Calu3 (cell line): ENCODE data around the gene GPR156. TPM values are rescaled to one million over a fixed set of nuclear protein-coding genes. Genes with fewer than 3 reads are reported as not detected.

Experiments used
- BruUV-seq: library from RNA; stranded (reverse); fragments of 400-500 nt; replicated peaks from 2 replicates; lab custom pipeline; 2021; lab: Mats Ljungman, UMichigan
- CTCF ChIA-PET: fragments of 300-600 bp; sonication (Branson Sonifier 250); formaldehyde crosslinking; loops from one replicate; lab custom pipeline; 2022; ENCODE audit warnings: antibody characterized with exemption; lab: Charles Lee
- DNase-seq: peaks from one replicate; pipeline ENCODE4 v3.0.0; 2022
- H3K27ac Mint-ChIP-seq: one replicate; pipeline ENCODE4 v1.8.0; 2022; ENCODE audit warnings: mixed read lengths; ENCODE audit not compliant: unreplicated experiment
- H3K27me3 Mint-ChIP-seq: one replicate; pipeline ENCODE4 v1.8.0; 2022; ENCODE audit warnings: mixed read lengths; ENCODE audit not compliant: unreplicated experiment
- H3K36me3 Mint-ChIP-seq: one replicate; pipeline ENCODE4 v1.8.0; 2022; ENCODE audit warnings: mild to moderate bottlenecking, moderate library complexity, mixed read lengths; ENCODE audit not compliant: insufficient read depth, unreplicated experiment
- H3K4me1 Mint-ChIP-seq: one replicate; pipeline ENCODE4 v1.8.0; 2022; ENCODE audit warnings: mild to moderate bottlenecking, low read depth, mixed read lengths; ENCODE audit not compliant: unreplicated experiment
- H3K4me3 Mint-ChIP-seq: one replicate; pipeline ENCODE4 v1.8.0; 2022; ENCODE audit warnings: mild to moderate bottlenecking, low read depth, moderate library complexity, mixed read lengths; ENCODE audit not compliant: unreplicated experiment
- H3K9me3 Mint-ChIP-seq: one replicate; pipeline ENCODE4 v1.8.0; 2022; ENCODE audit warnings: low read depth, mixed read lengths; ENCODE audit not compliant: unreplicated experiment
- intact Hi-C: fragments of 100-400 bp; cut with micrococcal nuclease; formaldehyde crosslinking; loops from one replicate; pipeline ENCODE4 v1.10.0; 2022; ENCODE audit not compliant: unreplicated experiment
- total RNA-seq: library from RNA; stranded (reverse); gene quantifications from 2 replicates; pipeline ENCODE4 v1.2.3, GENCODE V29; 2022
- TF ChIP-seq, protein P1 (sequence below): fragments of 200-600 bp; IDR thresholded peaks from one replicate; pipeline ENCODE4 v1.8.0; 2022; ENCODE audit warnings: antibody characterized with exemption; ENCODE audit not compliant: unreplicated experiment

The GPR156 gene
- total RNA-seq, 1 experiment from 2014 or later: 0.45 TPM

DNA sequence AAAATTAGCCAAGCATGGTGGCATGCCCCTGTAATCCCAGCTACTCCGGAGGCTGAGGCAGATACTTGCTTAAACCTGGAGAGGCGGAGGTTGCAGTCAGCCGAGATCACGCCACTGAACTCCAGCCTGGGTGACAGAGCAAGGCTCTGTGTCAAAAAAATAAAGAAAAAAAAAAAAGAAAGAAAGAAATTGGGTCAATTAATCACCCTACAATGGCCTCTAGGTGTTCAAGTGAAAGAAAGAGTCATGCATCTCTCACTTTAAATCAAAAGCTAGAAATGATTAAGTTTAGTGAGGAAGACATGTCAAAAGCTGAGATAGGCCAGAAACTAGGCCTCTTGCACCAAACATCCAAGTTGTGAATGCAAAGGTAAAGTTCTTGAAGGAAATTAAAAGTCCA is 145.9 kb downstream of the GPR156 start:
- intact Hi-C loops: no loop called here
- CTCF ChIA-PET: interaction anchor here (0.7 kb wide), 1 partner anchor 47 kb away, joined by 3 read pairs; no protein-coding TSS in a partner anchor

DNA sequence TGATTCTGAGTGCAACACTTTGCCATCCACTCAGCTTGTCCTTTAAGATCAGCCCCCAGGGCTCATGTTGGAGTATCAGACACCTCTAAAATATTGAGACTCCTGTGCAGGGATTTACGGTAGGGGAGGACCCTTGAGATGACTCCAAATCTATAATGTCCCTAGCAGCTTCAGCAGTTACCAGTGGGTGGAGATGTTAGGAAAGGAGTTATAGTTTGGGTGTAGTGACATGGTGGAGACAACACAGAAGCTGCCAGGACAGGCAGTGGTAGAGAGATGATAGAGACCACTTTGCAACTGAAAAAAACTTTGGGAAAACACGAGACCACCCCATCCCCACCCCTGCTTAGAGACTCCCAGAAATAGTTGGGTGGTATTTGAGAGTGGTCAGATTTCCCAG is 147.5 kb downstream of the GPR156 start:
- H3K4me3 Mint-ChIP-seq: no peak overlapping the region
- H3K4me1 Mint-ChIP-seq: peaks cover 17% of the 10 kb centered on the region
- H3K27ac Mint-ChIP-seq: no peak overlapping the region
- H3K27me3 Mint-ChIP-seq: no peaks in the 10 kb centered on the region
- no TSS peak for BruUV-seq
- DNase-seq: no peak
- TF ChIP-seq, protein P1, sequence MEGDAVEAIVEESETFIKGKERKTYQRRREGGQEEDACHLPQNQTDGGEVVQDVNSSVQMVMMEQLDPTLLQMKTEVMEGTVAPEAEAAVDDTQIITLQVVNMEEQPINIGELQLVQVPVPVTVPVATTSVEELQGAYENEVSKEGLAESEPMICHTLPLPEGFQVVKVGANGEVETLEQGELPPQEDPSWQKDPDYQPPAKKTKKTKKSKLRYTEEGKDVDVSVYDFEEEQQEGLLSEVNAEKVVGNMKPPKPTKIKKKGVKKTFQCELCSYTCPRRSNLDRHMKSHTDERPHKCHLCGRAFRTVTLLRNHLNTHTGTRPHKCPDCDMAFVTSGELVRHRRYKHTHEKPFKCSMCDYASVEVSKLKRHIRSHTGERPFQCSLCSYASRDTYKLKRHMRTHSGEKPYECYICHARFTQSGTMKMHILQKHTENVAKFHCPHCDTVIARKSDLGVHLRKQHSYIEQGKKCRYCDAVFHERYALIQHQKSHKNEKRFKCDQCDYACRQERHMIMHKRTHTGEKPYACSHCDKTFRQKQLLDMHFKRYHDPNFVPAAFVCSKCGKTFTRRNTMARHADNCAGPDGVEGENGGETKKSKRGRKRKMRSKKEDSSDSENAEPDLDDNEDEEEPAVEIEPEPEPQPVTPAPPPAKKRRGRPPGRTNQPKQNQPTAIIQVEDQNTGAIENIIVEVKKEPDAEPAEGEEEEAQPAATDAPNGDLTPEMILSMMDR: no peak
- intact Hi-C loops: no loop called here
- H3K9me3 Mint-ChIP-seq: no peaks in the 10 kb centered on the region
- no peaks in the 10 kb centered on the region for H3K36me3 Mint-ChIP-seq
- CTCF ChIA-PET: no interaction called here

More for the DNA sequence above, 145.9 kb downstream of the GPR156 start:
- BruUV-seq: no TSS peak
- Mint-ChIP-seq H3K4me3 (no peak overlapping the region), H3K9me3 (no peaks in the 10 kb centered on the region), H3K4me1 (peaks cover 25% of the 10 kb centered on the region), H3K27ac (no peak overlapping the region), H3K36me3 (no peaks in the 10 kb centered on the region), H3K27me3 (no peaks in the 10 kb centered on the region)
- no peak for DNase-seq
- TF ChIP-seq, protein P1: no peak

DNA sequence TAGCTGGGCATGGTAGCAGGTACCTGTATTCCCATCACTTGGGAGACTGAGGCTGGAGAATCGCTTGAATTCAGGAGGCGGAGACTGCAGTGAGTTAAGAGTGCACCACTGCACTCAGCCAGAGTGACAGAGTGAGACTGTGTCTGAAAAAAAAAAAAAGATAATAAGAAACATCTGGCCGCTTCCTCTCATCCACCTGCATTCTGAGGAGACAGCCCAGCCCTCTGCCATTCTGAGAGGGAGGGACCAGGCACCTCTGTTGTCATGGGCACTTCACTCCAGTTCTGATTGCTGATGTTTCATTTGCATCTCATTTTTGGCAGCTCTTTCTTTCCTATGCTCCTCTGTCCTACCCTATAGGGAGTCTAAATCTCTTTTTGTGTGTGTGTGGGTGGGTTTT is 154.4 kb downstream of the GPR156 start:
- no peaks in the 10 kb centered on the region for H3K9me3 Mint-ChIP-seq
- intact Hi-C loops: no loop called here
- no peak overlapping the region for H3K27ac Mint-ChIP-seq
- DNase-seq: no peak
- H3K4me3 Mint-ChIP-seq: no peak overlapping the region
- BruUV-seq: no TSS peak
- H3K27me3 Mint-ChIP-seq: no peaks in the 10 kb centered on the region
- TF ChIP-seq, protein P1: no peak
- CTCF ChIA-PET: no interaction called here
- H3K36me3 Mint-ChIP-seq: no peaks in the 10 kb centered on the region
- H3K4me1 Mint-ChIP-seq: no peaks in the 10 kb centered on the region

DNA sequence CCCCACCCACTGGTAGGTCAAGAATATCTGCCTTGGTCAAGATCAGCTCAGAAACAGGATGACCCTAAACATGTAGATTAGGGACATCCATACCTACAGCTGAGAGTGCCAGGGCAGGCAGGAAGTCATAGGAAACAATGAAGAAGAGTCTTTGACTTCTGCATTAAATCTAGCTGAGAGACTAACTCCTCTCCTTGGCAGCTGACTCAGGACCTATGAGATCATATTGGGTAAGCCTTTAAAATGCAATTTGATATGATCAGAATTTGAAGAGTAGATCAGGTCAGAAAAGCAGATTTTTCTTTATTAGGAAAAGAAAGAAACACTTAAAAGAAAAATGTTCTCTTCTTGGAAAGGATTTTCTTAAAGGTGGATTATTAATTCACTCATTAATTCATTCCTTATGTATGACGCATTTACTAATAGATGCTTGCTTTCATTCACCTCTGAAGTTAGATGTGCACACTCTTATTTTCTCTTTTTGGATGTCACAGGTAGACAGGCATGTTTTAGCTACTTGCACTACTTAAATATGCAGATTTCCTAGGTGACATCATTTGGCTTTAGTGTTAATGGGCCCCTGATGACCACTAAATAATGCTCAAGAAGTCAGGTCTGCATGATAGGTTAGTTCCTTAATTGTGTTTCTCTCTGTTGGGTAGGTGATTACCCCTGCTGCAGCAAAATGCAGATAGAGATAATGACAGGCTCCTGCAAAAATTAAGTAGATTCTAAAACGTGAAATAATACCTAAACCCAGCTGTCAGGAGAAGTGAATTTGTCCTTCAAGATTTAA is 155.1 kb downstream of the GPR156 start:
- Mint-ChIP-seq H3K27me3 (no peaks in the 10 kb centered on the region), H3K9me3 (no peaks in the 10 kb centered on the region), H3K36me3 (no peaks in the 10 kb centered on the region), H3K27ac (no peak overlapping the region), H3K4me1 (no peaks in the 10 kb centered on the region), H3K4me3 (no peak overlapping the region)
- TF ChIP-seq, protein P1: no peak
- BruUV-seq: no TSS peak
- intact Hi-C loops: no loop called here
- no peak for DNase-seq
- CTCF ChIA-PET: no interaction called here
